Ovary (tissue), 9 donors: Measurements from ENCODE around the gene NUDT17. TPM values are rescaled to one million over a fixed set of nuclear protein-coding genes. Genes with fewer than 3 reads are reported as not detected.

Experiments
- DNase-seq, 5 donors: peaks; one replicate each; pipeline ENCODE4 v3.0.0-alpha.2; 2019 to 2020
- H3K27ac ChIP-seq, 2 donors: fragments of 200-600 bp; one replicate each; pipeline versions ENCODE4 v1.5.1 to v1.8.0; 2019 to 2022
- H3K27me3 ChIP-seq: fragments of 200-600 bp; one replicate; pipeline ENCODE4 v1.8.0; 2022
- H3K36me3 ChIP-seq: fragments of 200-600 bp; sonication (generic); one replicate; pipeline ENCODE4 v1.5.1; 2019
- H3K4me1 ChIP-seq: one replicate; pipeline ENCODE4 v1.8.1; 2013; ENCODE audit warnings: mild to moderate bottlenecking, moderate library complexity; ENCODE audit not compliant: insufficient read depth
- H3K4me3 ChIP-seq: fragments of 200-600 bp; sonication (generic); one replicate; pipeline ENCODE4 v1.5.1; 2017
- H3K9me3 ChIP-seq, 2 donors: fragments of 200-600 bp in 1 of 2; sonication (generic) in 1 of 2; one replicate each; pipeline versions ENCODE4 v1.5.1 to v1.8.1; 2013 to 2019; ENCODE audit warnings: mild to moderate bottlenecking in 1 of 2, moderate library complexity in 1 of 2
- CTCF ChIP-seq, 3 donors: fragments of 450-650 bp in 2 of 3; fragments of 200-600 bp in 1 of 3; IDR thresholded peaks; one replicate each; pipeline versions ENCODE4 v1.5.1 to v1.8.0; 2016 to 2022; ENCODE audit warnings: antibody characterized with exemption in 3 of 3, mild to moderate bottlenecking in 1 of 3
- EP300 ChIP-seq: sonication (generic); formaldehyde crosslinking; IDR thresholded peaks from one replicate; pipeline ENCODE4 v1.6.1; 2017; ENCODE audit warnings: antibody characterized with exemption
- POLR2A ChIP-seq: fragments of 450-650 bp; IDR thresholded peaks from one replicate; pipeline ENCODE4 v1.6.1; 2017; ENCODE audit warnings: antibody characterized with exemption, mild to moderate bottlenecking, moderate library complexity
- WGBS, 3 donors: extraction: QIAGEN DNeasy Blood & Tissue Kit in 1 of 3; methylation state at CpG; one replicate each; pipeline versions ENCODE4 v1.1.5 to v1.1.7; 2013 to 2017; 5-methylcytosine and 5-hydroxymethylcytosine counted together
- intact Hi-C, 4 donors: fragments of 100-400 bp; cut with DNase I; formaldehyde crosslinking; loops; one replicate each; pipeline versions ENCODE4 v1.11.0 to v1.15.1; 2022 to 2023
- microRNA-seq, 3 donors: library from miRNA; unstranded; fragments of <30 nt; microRNA quantifications; one replicate each; pipeline versions ENCODE4 to v1.2.0, GENCODE V29; 2019 to 2020
- polyA plus RNA-seq, 2 donors: library from polyadenylated mRNA; stranded (reverse); fragments of 200-250 nt in 1 of 2; fragments of 350-450 nt in 1 of 2; fragmentation: Illumina TruSeq in 1 of 2; extraction: RNeasy Lipid Tissue Mini Kit (QIAGEN cat#74804) in 1 of 2; gene quantifications; one replicate each; pipeline ENCODE4 v1.2.3, GENCODE V29; 2013 to 2014
- small RNA-seq: library from RNA; depleted of rRNA; stranded (forward); fragments of <200 nt; gene quantifications from one replicate; pipeline ENCODE3, GENCODE V24; 2016
- total RNA-seq, 7 donors: library from RNA; depleted of rRNA in 2 of 7; stranded (reverse); fragments of >200 nt in 2 of 7; fragmentation: NEBNext Ultra II Directional in 3 of 7; extraction: Animal tissue kit (Norgen Biotek cat#: 25700) in 3 of 7; gene quantifications; one replicate each; pipeline versions ENCODE4 v1.1.0 to v1.2.4, GENCODE V29; 2016 to 2023
- donor health status: DM: no; HTN: no; CAD: no; lungs with moderate emphysema.
- donor health status: DM: no; HTN: no; CAD: no.
- donor health status: Bipolar disorder and iron deficiency.
- donor health status: DM: yes; HTN: yes; CAD: no.
- donor health status: DM: no; HTN: no; CAD: no.
- donor health status: DM: yes; HTN: yes; CAD: no.

NUDT17 gene
- total and polyA plus RNA-seq, 9 donors = 2.3 to 5.1 (median 3.5) TPM

- Histone ChIP-seq H3K27ac (no peak overlapping the region), H3K27me3 (no peaks in the 10 kb centered on the region), H3K9me3 (no peaks in the 10 kb centered on the region), H3K36me3 (no peaks in the 10 kb centered on the region), H3K4me3 (no peak overlapping the region), H3K4me1 (peaks cover 1% of the 10 kb centered on the region)
- WGBS, 3 donors = 63 to 75% (median 74%) methylated on average over 1 of the region's 1 CpG
- DNase-seq = no peak
- intact Hi-C loops = loop anchor here in 1 of 4 donors (10.0 kb wide), 1 partner anchor 107 kb away; no protein-coding TSS in a partner anchor
- no peak for TF ChIP-seq POLR2A
- no peak for TF ChIP-seq CTCF (IDR thresholded peaks at IDR 0.05)
- no peak for TF ChIP-seq EP300
Measured at GRCh38 chr1:145897969-145898368, 52.5 kb downstream of the NUDT17 start.

Small RNAs within 50 kb of the gene (microRNA-seq; reads per million reads assigned to microRNA genes)
- gene MIR6736 = 0 to 0.18 (median 0.16) reads per million in 3 donors

Small RNAs within 50 kb of the gene (small RNA-seq; reads per million reads assigned to genes)
- gene MIR6736 = not detected

Other genes starting within 250 kb of the NUDT17 start
- gene GPR89A, start 237.6 kb upstream of the NUDT17 start, total RNA-seq = 10 to 100 TPM; 13.5 to 23.1 (median 18.9) TPM
- gene GPR89A, start 237.6 kb upstream of the NUDT17 start, polyA plus RNA-seq = 10 to 100 TPM; 12.5 to 21.5 TPM
- 1 to 10 TPM in 1 of 7 donors, under 1 TPM in 4, not detected in 2; 0.36 to 2.0 (median 0.83) TPM for gene PDZK1, start 138.3 kb upstream of the NUDT17 start, total RNA-seq
- 10 to 100 TPM in 1 of 2 donors, under 1 TPM in 1; 0.21 to 13.4 TPM for gene PDZK1, start 138.3 kb upstream of the NUDT17 start, polyA plus RNA-seq
- under 1 TPM in 3 of 7 donors, not detected in 4; 0.15 to 0.25 (median 0.20) TPM for gene CD160, start 126.1 kb upstream of the NUDT17 start, total RNA-seq
- 1 to 10 TPM in 1 of 2 donors, under 1 TPM in 1; 0.10 to 1.9 TPM for gene CD160, start 126.1 kb upstream of the NUDT17 start, polyA plus RNA-seq
- gene RNF115, start 21.5 kb upstream of the NUDT17 start, total RNA-seq = 10 to 100 TPM in 6 of 7 donors, 1 to 10 TPM in 1; 9.9 to 15.5 (median 12.2) TPM
- gene RNF115, start 21.5 kb upstream of the NUDT17 start, polyA plus RNA-seq = 10 to 100 TPM in 1 of 2 donors, 1 to 10 TPM in 1; 7.8 to 27.9 TPM
- 10 to 100 TPM; 25.8 to 32.5 (median 27.0) TPM for gene POLR3C, start 21.4 kb upstream of the NUDT17 start, total RNA-seq
- gene POLR3C, start 21.4 kb upstream of the NUDT17 start, polyA plus RNA-seq = 10 to 100 TPM; 21.1 to 41.9 TPM
- gene PIAS3, start 13.5 kb downstream of the NUDT17 start, total RNA-seq = 10 to 100 TPM; 22.9 to 64.1 (median 40.1) TPM
- gene PIAS3, start 13.5 kb downstream of the NUDT17 start, polyA plus RNA-seq = 10 to 100 TPM; 30.5 to 33.8 TPM
- 1 to 10 TPM; 2.1 to 6.5 (median 3.0) TPM for gene ANKRD35, start 40.2 kb downstream of the NUDT17 start, total RNA-seq
- 1 to 10 TPM; 2.6 to 2.8 TPM for gene ANKRD35, start 40.2 kb downstream of the NUDT17 start, polyA plus RNA-seq
- gene ITGA10, start 64.4 kb downstream of the NUDT17 start, total RNA-seq = 1 to 10 TPM; 1.5 to 4.8 (median 2.8) TPM
- 1 to 10 TPM; 2.5 to 4.5 TPM for gene ITGA10, start 64.4 kb downstream of the NUDT17 start, polyA plus RNA-seq
- gene PEX11B, start 73.1 kb downstream of the NUDT17 start, total RNA-seq = 10 to 100 TPM; 18.2 to 30.3 (median 26.9) TPM
- gene PEX11B, start 73.1 kb downstream of the NUDT17 start, polyA plus RNA-seq = 10 to 100 TPM; 22.1 to 44.4 TPM
- 100 to 1,000 TPM in 6 of 7 donors, 10 to 100 TPM in 1; 84.4 to 127 (median 113) TPM for gene RBM8A, start 81.9 kb downstream of the NUDT17 start, total RNA-seq
- gene RBM8A, start 81.9 kb downstream of the NUDT17 start, polyA plus RNA-seq = 100 to 1,000 TPM in 1 of 2 donors, 10 to 100 TPM in 1; 91.6 to 101 TPM
- 100 to 1,000 TPM in 1 of 7 donors, 10 to 100 TPM in 6; 37.9 to 102 (median 73.9) TPM for gene LIX1L, start 112.4 kb downstream of the NUDT17 start, total RNA-seq
- gene LIX1L, start 112.4 kb downstream of the NUDT17 start, polyA plus RNA-seq = 10 to 100 TPM; 28.7 to 52.6 TPM
- gene ANKRD34A, start 118.9 kb downstream of the NUDT17 start, total RNA-seq = 1 to 10 TPM in 6 of 7 donors, under 1 TPM in 1; 0.48 to 5.2 (median 3.1) TPM
- under 1 TPM; 0.50 to 0.62 TPM for gene ANKRD34A, start 118.9 kb downstream of the NUDT17 start, polyA plus RNA-seq
- gene POLR3GL, start 119.1 kb downstream of the NUDT17 start, total RNA-seq = 10 to 100 TPM; 16.7 to 27.9 (median 23.4) TPM
- gene POLR3GL, start 119.1 kb downstream of the NUDT17 start, polyA plus RNA-seq = 10 to 100 TPM; 40.6 to 51.4 TPM
- gene TXNIP, start 150.9 kb downstream of the NUDT17 start, total RNA-seq = 1,000 to 10,000 TPM in 1 of 7 donors, 100 to 1,000 TPM in 6; 335 to 1,406 (median 617) TPM
- 1,000 to 10,000 TPM in 1 of 2 donors, 100 to 1,000 TPM in 1; 570 to 1,154 TPM for gene TXNIP, start 150.9 kb downstream of the NUDT17 start, polyA plus RNA-seq
- not detected for gene HJV, start 176.1 kb downstream of the NUDT17 start, total RNA-seq
- gene HJV, start 176.1 kb downstream of the NUDT17 start, polyA plus RNA-seq = not detected